Measurements from ENCODE around the gene AMN. TPM values are rescaled to one million over a fixed set of nuclear protein-coding genes. Genes with fewer than 3 reads are reported as not detected.

The AMN gene
- polyA plus RNA-seq, 1 of the 3 experiments (the other 2 are of a cell fraction), result 0.03 TPM

- DNase-seq, result no peak
- Histone ChIP-seq H3K27me3 (ENCODE audit: insufficient read depth) (no peaks in the 10 kb centered on the region), H3K9ac (no peak overlapping the region), H3K27ac (ENCODE audit: low read depth in 2 of 2, low read length in 1 of 2) (no peak overlapping the region), H3K4me2 (no peak overlapping the region), H3K79me2 (ENCODE audit: insufficient read depth) (no peaks in the 10 kb centered on the region), H3K4me1 (ENCODE audit: control insufficient read depth in 1 of 2, insufficient read depth in 2 of 2, low read depth in 1 of 2, low read length in 1 of 2) (peaks cover 3 to 18% of the 10 kb centered on the region in 2 experiments; a peak in 1 of 4 replicates), H4K20me1 (ENCODE audit: insufficient read depth) (no peaks in the 10 kb centered on the region), H3K9me3 (no peaks in the 10 kb centered on the region), H2AFZ (ENCODE audit: low read depth) (no peak overlapping the region), H3F3A (replicated peaks; ENCODE audit: insufficient read depth) (no peaks in the 10 kb centered on the region), H3K4me3 (ENCODE audit: low read depth in 2 of 2, low read length in 1 of 2) (no peak overlapping the region), H3K36me3 (replicated peaks in 1 of 2; ENCODE audit: control insufficient read depth in 1 of 2, insufficient read depth in 2 of 2, low read length in 1 of 2) (peaks cover 50 to 81% of the 10 kb centered on the region in 2 experiments), H3K9me2 (no peaks in the 10 kb centered on the region)
- ChIA-PET CTCF (no interaction called here), POLR2A (no interaction called here)
- TF ChIP-seq YY1 (IDR thresholded peaks at IDR 0.05; ENCODE audit: low read depth) (no peak), NFIC (IDR thresholded peaks at IDR 0.05; ENCODE audit: borderline replicate concordance) (no peak), FOXJ3 (CRISPR knock-in tag; IDR thresholded peaks at IDR 0.05) (no peak), SIN3A (IDR thresholded peaks at IDR 0.05; ENCODE audit: borderline replicate concordance, low read depth, low read length) (no peak)
- whole genome bisulfite sequencing (ENCODE audit: low lambda C conversion rate), result 93% methylated on average over 8 of the region's 15 CpGs
Measured at GRCh38 chr14:102953100-102953499, 30.6 kb downstream of the AMN start.

GRCh38 chr14:102954081-102954789 lies 31.8 kb downstream of the AMN start:
- TF ChIP-seq YY1 (IDR thresholded peaks at IDR 0.05; ENCODE audit: low read depth) (no peak), JUND (IDR thresholded peaks at IDR 0.05) (no peak), IRF3 (IDR thresholded peaks at IDR 0.05; ENCODE audit: low read depth, low read length) (no peak), RAD21 (IDR thresholded peaks at IDR 0.05; ENCODE audit: low read length) (no peak), MAX (IDR thresholded peaks at IDR 0.05; ENCODE audit: low read depth) (no peak), EZH2phosphoT487 (IDR thresholded peaks at IDR 0.05; ENCODE audit: borderline replicate concordance, low read depth) (no peak), SIN3A (IDR thresholded peaks at IDR 0.05; ENCODE audit: borderline replicate concordance, low read depth, low read length) (no peak), ZBTB33 (IDR thresholded peaks at IDR 0.05; ENCODE audit: borderline replicate concordance, low read depth) (no peak), REST (IDR thresholded peaks at IDR 0.05; ENCODE audit: low read depth, low read length) (no peak), MXI1 (IDR thresholded peaks at IDR 0.05; ENCODE audit: low read depth, low read length) (no peak)
- no peaks in the 10 kb centered on the region for H3F3A ChIP-seq (replicated peaks; ENCODE audit: insufficient read depth)
- H3K79me2 ChIP-seq (ENCODE audit: insufficient read depth), result no peaks in the 10 kb centered on the region
- ChIA-PET POLR2A (interaction anchor here (0.5 kb wide), 1 partner anchor 237 kb away, joined by 3 read pairs; no protein-coding TSS in a partner anchor), CTCF (no interaction called here)
- H3K27ac ChIP-seq (ENCODE audit: low read depth in 2 of 2, low read length in 1 of 2), result no peak overlapping the region
- H4K20me1 ChIP-seq (ENCODE audit: insufficient read depth), result no peaks in the 10 kb centered on the region
- H3K9ac ChIP-seq, result no peak overlapping the region
- H3K4me2 ChIP-seq, result no peak overlapping the region
- DNase-seq, result no peak
- H3K4me1 ChIP-seq (ENCODE audit: control insufficient read depth in 1 of 2, insufficient read depth in 2 of 2, low read depth in 1 of 2, low read length in 1 of 2), result peaks cover 3 to 18% of the 10 kb centered on the region in 2 experiments; a peak in 1 of 4 replicates
- 97% methylated on average over 17 of the region's 18 CpGs for WGBS (ENCODE audit: low lambda C conversion rate)
- no peak overlapping the region for H2AFZ ChIP-seq (ENCODE audit: low read depth)
- peaks cover 52 to 80% of the 10 kb centered on the region in 2 experiments for H3K36me3 ChIP-seq (replicated peaks in 1 of 2; ENCODE audit: control insufficient read depth in 1 of 2, insufficient read depth in 2 of 2, low read length in 1 of 2)
- no peaks in the 10 kb centered on the region for H3K27me3 ChIP-seq (ENCODE audit: insufficient read depth)
- H3K9me2 ChIP-seq, result no peaks in the 10 kb centered on the region
- no peaks in the 10 kb centered on the region for H3K9me3 ChIP-seq
- no peak overlapping the region for H3K4me3 ChIP-seq (ENCODE audit: low read depth in 2 of 2, low read length in 1 of 2)
